ENCODE measurements around the gene PODXL2.
A peak's percentile ranks its signal among the peaks of the same experiment; 100 is the strongest.

Gene PODXL2

GRCh38 chr3:127687228-127687737 lies 58.3 kb downstream of the PODXL2 start:
- DNase-seq (ENCODE audit: low read depth in 2 of 2, low spot score in 1 of 2) = no peak

DNA sequence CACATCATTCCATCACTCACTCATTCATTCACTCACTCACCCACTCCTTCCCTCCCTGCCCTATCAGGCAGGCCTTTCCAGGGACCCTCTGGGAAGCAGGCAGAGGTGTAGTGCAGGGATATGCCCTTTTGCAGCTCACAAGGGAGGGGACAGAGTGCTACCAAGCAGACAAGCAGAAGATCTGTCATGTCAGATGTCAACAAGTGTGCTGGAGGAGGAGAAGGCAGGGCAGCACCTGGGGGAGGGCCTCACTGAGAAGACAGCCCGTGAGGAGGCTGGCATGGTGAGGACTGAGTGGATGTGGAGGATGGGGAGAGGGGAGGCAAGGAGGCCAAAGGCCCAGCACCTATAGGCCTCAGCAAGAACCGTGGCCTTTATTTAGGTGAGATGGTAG lies 59.0 kb downstream of the PODXL2 start:
- no peak for DNase-seq (ENCODE audit: low read depth in 2 of 2, low spot score in 1 of 2)

DNA sequence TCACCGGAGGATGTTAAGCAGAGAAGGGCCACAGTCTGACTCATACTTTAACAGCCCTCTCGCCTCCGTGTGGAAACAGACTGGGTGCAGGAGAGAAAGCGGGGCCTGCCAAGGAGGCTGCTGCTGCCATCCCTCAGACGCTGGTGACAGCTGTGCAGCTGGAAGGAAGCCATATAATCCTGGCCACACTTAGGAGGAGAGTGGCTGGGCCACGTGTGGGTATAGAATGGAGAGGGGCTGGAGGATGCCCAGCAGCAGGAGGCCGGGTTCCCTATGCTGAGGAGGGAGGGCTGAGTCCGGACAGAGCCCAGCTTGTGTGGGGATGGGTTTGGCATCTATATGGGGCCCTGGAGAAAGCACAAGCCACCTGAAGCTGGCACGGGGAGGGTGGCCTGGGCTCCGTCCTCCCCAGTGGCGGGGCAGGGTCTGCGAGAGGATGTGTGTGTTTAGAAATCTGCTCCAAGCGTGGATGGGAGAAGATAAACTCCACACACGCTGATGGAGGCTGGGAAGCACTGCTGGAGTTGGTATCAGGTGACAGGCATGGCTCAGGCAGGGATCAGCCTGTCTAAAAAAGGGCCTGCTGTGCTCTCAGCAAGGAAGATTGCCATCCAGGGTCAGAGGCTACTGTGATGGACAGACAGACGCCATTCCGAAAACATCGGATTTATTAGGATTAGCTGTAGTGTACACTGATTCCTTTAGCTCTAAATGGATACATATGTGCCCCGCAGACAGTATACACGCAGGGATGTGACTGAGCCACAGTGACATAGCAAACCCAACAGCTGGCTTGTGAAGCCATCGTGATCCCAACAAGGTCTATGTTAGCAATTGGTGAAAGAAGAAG lies 59.7 kb downstream of the PODXL2 start:
- DNase-seq (ENCODE audit: low read depth in 2 of 2, low spot score in 1 of 2) = no peak

- DNase-seq (ENCODE audit: low read depth in 2 of 2, low spot score in 1 of 2) = no peak
Observed at GRCh38 chr3:127689266-127689860, 60.4 kb downstream of the PODXL2 start.

GRCh38 chr3:127690106-127690505 lies 61.1 kb downstream of the PODXL2 start:
- DNase-seq (ENCODE audit: low read depth in 2 of 2, low spot score in 1 of 2) = no peak

DNA sequence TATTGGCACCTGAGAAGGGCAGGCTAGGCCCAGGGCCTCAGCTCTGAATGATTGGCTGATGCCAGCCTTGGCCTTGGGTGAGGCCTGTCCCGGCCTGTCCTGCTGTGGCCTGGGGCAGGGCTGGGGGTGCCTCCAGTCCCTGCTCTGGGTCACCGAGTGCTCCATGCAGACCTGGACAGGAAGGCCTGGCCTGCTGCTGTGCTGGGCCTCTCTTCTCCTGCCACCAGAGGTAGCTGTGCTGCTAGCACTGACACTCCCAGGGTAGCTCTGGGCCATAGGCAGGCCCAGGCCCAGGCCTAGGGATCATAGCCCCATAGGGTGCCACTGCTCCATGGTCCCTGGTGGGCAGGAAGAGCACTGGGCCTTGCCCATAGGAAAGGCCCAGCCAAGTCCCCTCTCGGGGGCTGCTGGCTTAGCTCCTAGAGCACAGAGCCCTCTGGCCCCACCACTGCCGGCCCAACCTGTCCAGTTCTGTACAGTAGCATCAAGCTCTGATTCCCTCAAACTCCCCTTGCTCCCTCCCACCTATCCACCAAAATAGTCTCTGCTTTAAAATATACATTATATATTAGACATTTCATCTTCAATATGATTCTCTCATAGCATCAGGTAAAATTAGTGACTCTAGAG lies 62.0 kb downstream of the PODXL2 start:
- DNase-seq (ENCODE audit: low read depth in 2 of 2, low spot score in 1 of 2) = no peak

GRCh38 chr3:127691489-127691888 lies 62.5 kb downstream of the PODXL2 start:
- no peak for DNase-seq (ENCODE audit: low read depth in 2 of 2, low spot score in 1 of 2)

DNA sequence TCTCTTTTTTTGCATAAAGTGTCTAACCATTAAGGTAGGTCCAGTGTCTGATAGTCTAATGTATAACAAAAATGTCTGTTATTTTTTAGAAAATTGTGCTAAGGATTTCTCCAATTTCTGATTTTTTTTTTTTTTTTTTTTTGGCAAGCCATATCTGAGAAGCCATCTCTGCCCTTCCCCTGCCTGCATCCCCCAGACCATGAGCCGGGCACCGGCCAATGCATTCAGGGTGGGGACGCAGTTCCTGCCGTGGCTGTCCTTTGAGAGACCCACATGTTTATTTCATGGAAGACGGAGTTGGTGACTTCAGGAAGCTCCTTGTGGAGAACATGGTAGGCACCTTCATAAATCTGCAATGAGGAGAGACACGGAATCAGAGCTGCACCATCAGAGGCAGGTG lies 63.0 kb downstream of the PODXL2 start:
- no peak for DNase-seq (ENCODE audit: low read depth in 2 of 2, low spot score in 1 of 2)

- DNase-seq (ENCODE audit: low read depth in 2 of 2, low spot score in 1 of 2) = no peak
Observed at GRCh38 chr3:127692501-127693335, 63.7 kb downstream of the PODXL2 start.

- DNase-seq (ENCODE audit: low read depth in 2 of 2, low spot score in 1 of 2) = no peak
Observed at GRCh38 chr3:127693336-127693843, 64.4 kb downstream of the PODXL2 start.

GRCh38 chr3:127694467-127695215 lies 65.7 kb downstream of the PODXL2 start:
- DNase-seq (ENCODE audit: low read depth in 2 of 2, low spot score in 1 of 2) = peak in 1 of 2 donors; percentile 9

DNA sequence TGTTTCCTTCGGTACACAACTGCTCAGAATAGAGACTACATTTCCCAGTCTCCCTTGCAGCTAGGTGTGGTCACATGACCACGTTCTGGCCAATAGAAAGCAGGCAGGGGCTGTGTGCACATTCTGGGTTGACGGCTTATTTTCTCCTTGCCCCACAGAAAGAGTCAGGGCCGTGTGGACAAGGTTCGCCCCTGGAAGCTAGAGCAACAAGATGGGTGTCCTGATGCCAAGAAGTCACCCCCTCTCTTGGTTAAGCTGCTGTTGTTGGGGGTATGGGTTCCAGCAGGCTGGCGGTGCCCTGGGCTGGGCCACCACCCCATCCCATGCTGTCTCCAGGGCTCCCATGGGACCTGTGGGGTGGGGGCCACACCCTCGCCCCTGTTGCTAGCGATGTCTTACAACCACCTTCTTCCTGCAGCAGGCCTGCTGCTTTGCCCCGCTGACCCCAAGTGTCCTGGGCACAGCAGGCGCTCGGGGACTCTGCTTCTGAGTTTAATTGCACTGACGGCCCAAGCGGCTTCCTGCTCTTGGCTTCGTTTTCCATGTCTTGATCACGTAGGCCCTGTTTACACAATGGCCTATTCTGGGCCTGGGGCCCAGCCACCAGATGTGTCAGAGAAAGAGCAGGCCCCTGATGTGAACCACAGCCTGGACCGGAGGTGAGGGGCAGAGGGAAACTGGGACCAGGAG lies 68.7 kb downstream of the PODXL2 start:
- no peak for DNase-seq (ENCODE audit: low read depth in 2 of 2, low spot score in 1 of 2)

DNA sequence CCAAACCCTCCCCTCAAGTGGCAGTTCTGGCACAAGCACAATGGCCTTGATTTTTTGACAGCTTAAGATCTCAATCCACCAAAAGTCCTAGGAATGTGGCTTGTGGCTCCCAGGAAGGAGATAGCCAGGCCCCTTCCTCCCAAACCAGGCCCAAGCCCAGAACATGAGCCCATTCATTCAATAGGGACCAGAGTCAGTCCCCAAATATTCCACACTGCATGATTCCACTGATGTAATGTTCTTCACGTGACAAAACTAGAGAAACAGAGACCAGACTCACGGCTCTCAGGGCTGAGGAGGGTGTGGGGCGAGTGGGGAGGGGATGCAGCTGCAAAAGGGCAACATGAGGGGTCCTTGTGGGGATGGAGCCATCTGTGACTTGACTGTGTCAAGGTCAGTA lies 69.3 kb downstream of the PODXL2 start:
- no peak for DNase-seq (ENCODE audit: low read depth in 2 of 2, low spot score in 1 of 2)

- no peak for DNase-seq (ENCODE audit: low read depth in 2 of 2, low spot score in 1 of 2)
Observed at GRCh38 chr3:127698691-127699415, 69.9 kb downstream of the PODXL2 start.

- DNase-seq (ENCODE audit: low read depth in 2 of 2, low spot score in 1 of 2) = no peak
Observed at GRCh38 chr3:127699416-127700300, 70.7 kb downstream of the PODXL2 start.

GRCh38 chr3:127700406-127700805 lies 71.4 kb downstream of the PODXL2 start:
- DNase-seq (ENCODE audit: low read depth in 2 of 2, low spot score in 1 of 2) = no peak

GRCh38 chr3:127701280-127701911 lies 72.4 kb downstream of the PODXL2 start:
- DNase-seq (ENCODE audit: low read depth in 2 of 2, low spot score in 1 of 2) = no peak
